ENCODE data around the gene TCN1. TPM values are rescaled to one million over a fixed set of nuclear protein-coding genes. Genes with fewer than 3 reads are reported as not detected.

TCN1 gene
- total RNA-seq, 4 donors from 2014 or later: not detected

DNA sequence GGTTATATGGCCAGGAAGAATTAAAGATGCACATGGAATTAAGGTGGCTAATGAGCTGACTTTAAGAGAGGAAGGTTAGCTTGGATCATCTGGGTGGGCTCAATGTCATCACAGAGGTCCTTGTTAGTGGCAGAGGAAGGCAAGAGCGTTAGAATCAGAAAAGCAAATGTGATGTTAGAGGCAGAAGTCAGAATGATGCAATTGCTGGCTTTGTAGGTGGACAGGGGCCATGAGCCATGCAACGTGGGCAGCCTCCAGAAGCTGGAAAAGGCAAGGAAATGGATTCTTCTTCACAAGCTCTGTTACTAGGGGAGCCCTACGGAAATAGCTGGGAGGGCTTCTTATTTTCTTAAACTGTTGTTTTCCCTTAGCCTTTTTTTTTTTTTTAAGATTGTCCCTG is 18.7 kb downstream of the TCN1 start:
- Histone ChIP-seq H3K36me3 (no peaks in the 10 kb centered on the region), H3K27ac (no peak overlapping the region), H3K4me3 (no peak overlapping the region), H3K4me1 (no peaks in the 10 kb centered on the region), H3K27me3 (no peaks in the 10 kb centered on the region), H3K9me3 (no peaks in the 10 kb centered on the region)
- intact Hi-C loops (cut with DNase I; ENCODE audit: low total_unique reads): no loop called here
- no peak for DNase-seq
- no peak for TF ChIP-seq POLR2A (IDR thresholded peaks at IDR 0.05)
- TF ChIP-seq, protein P1, sequence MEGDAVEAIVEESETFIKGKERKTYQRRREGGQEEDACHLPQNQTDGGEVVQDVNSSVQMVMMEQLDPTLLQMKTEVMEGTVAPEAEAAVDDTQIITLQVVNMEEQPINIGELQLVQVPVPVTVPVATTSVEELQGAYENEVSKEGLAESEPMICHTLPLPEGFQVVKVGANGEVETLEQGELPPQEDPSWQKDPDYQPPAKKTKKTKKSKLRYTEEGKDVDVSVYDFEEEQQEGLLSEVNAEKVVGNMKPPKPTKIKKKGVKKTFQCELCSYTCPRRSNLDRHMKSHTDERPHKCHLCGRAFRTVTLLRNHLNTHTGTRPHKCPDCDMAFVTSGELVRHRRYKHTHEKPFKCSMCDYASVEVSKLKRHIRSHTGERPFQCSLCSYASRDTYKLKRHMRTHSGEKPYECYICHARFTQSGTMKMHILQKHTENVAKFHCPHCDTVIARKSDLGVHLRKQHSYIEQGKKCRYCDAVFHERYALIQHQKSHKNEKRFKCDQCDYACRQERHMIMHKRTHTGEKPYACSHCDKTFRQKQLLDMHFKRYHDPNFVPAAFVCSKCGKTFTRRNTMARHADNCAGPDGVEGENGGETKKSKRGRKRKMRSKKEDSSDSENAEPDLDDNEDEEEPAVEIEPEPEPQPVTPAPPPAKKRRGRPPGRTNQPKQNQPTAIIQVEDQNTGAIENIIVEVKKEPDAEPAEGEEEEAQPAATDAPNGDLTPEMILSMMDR (IDR thresholded peaks at IDR 0.05): no peak

DNA sequence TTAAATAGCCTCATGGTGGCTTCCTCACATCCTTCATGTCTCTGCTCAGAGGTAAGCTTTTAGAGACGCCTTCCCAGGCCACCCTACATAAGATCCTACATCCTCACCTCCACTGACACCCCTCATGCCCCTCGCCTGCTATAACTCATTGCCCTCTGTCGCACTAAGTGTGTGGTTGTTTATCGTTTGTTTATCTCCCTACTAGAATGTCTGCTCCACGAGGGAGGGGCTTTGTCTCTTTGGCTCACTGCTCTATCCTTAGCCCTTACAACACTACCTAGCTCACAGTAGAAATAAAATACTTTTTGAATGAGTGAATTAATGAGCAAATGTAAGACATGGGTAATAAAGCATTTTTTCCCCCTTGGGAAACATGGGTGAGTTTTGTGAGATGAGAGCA is 19.7 kb downstream of the TCN1 start:
- Histone ChIP-seq H3K27ac (no peak overlapping the region), H3K27me3 (no peaks in the 10 kb centered on the region), H3K36me3 (no peaks in the 10 kb centered on the region), H3K4me3 (no peak overlapping the region), H3K4me1 (no peaks in the 10 kb centered on the region), H3K9me3 (no peaks in the 10 kb centered on the region)
- no peak for TF ChIP-seq POLR2A (IDR thresholded peaks at IDR 0.05)
- TF ChIP-seq, protein P1 (IDR thresholded peaks at IDR 0.05): no peak
- intact Hi-C loops (cut with DNase I; ENCODE audit: low total_unique reads): no loop called here
- DNase-seq: no peak

DNA sequence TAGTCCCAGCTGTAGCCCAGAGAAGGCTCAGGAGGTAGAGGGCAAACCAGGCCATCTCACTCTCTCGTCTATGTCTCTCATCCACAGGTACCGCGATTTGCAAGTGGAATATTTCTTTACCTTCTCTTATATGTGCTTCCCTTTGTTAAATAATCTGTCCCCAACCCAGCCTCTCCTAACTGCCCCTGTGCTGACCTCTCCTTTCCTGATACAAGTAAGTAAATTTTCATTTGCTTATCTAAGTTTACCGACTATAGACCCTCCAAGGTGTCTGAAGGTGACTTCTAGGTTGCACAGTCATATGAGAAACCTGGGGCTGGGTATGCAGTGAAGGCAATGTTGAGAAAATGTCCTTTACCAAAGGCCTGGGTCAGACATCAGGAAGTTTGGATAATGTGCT is 20.9 kb downstream of the TCN1 start, which contains the start of gene CBLIF:
Gene CBLIF, minus strand, starts transcription at position 101 of the 400 bp plus-strand sequence. Its CDS starts 46 bp downstream, at position 55.
- H3K4me3 ChIP-seq: no peak within 1 kb of the TSS
- H3K36me3 ChIP-seq: no peaks in the 10 kb centered on the region
- no peak for DNase-seq
- H3K4me1 ChIP-seq: no peaks in the 10 kb centered on the region
- H3K27ac ChIP-seq: no peak within 1 kb of the TSS
- no peaks in the 10 kb centered on the region for H3K27me3 ChIP-seq
- no peaks in the 10 kb centered on the region for H3K9me3 ChIP-seq
- intact Hi-C loops (cut with DNase I; ENCODE audit: low total_unique reads): no loop called here
- TF ChIP-seq, protein P1 (IDR thresholded peaks at IDR 0.05): no peak
- TF ChIP-seq POLR2A (IDR thresholded peaks at IDR 0.05): no peak

DNA sequence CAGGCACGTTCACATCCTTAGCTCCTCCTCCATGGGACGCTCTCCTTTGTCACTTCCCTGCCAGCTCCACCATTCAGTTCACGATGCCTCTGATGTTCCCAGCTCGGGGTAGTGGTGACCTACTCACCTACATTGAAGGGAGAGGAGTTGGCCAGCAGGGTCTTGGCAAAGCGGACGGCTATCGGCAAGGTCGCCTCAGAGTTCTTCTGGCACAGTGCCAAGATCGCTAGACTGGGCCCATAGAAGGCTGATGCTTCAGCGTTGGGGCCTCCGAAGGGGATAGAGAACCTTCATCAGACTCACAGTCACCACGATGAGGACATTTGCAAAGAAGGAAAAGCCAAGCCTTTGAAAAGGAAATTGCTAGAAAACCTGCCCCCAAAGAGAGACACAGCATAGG is 24.0 kb downstream of the TCN1 start:
- Histone ChIP-seq H3K36me3 (no peaks in the 10 kb centered on the region), H3K9me3 (no peaks in the 10 kb centered on the region), H3K4me1 (no peaks in the 10 kb centered on the region), H3K27ac (no peak overlapping the region), H3K4me3 (no peak overlapping the region), H3K27me3 (no peaks in the 10 kb centered on the region)
- intact Hi-C loops (cut with DNase I; ENCODE audit: low total_unique reads): no loop called here
- no peak for DNase-seq
- TF ChIP-seq, protein P1 (IDR thresholded peaks at IDR 0.05): no peak
- no peak for TF ChIP-seq POLR2A (IDR thresholded peaks at IDR 0.05)

DNA sequence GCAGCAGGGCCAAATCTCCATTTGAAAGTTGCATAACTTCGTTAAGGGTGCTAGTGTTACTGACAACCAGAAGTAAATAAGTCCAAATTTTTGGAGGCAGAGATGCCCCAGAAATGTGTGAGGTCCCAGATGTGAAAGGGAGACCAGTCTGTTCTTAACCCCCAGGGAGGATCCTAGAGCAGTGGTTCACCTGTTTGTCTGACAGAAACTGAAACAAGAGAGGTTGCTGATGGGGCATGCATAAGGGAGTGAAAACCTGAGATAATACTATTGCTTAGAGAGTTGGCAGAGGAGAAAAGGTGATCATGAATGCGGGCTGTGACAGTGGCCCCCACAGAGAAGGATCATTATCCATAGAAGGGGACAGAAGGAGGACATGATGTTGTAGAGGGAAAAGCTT is 24.8 kb downstream of the TCN1 start:
- Histone ChIP-seq H3K36me3 (no peaks in the 10 kb centered on the region), H3K4me3 (no peak overlapping the region), H3K9me3 (no peaks in the 10 kb centered on the region), H3K27me3 (no peaks in the 10 kb centered on the region), H3K4me1 (no peaks in the 10 kb centered on the region), H3K27ac (no peak overlapping the region)
- DNase-seq: no peak
- no peak for TF ChIP-seq POLR2A (IDR thresholded peaks at IDR 0.05)
- TF ChIP-seq, protein P1 (IDR thresholded peaks at IDR 0.05): no peak
- intact Hi-C loops (cut with DNase I; ENCODE audit: low total_unique reads): no loop called here

Measured in uterus (tissue), 4 donors.